ENCODE measurements around the gene PCDHB1.
"Not testable (repeated sequence)": the region's sequence is repeated elsewhere in the genome, so short reads cannot be mapped to it uniquely, and the experiment has no call there.

PCDHB1 gene

DNA sequence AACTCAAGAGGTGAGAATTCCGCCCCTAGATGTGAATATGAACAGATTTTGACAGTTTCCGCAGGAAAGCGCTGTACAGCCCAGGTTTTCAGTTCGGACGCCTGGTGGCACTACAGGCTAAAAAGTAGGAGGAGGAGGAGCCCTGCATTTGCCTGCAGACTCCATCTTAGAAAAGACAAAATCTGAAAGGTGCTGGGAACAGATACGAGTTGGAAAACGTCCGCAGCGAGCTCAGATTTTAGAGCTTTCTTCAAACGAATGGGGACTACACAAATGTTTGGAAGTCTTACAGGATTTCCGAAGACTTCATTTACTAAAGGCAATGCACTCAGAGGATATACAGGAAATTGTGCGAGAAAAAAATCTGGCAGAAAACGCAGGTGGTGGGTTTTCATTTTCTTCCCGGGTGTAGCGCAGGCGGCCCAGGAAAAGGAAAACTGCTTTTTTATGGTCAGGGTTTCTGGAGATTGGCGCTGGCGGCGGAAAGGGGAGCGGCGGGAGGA, 33.4 kb downstream of the PCDHB1 start:
- DNase-seq: peak; percentile 38

DNA sequence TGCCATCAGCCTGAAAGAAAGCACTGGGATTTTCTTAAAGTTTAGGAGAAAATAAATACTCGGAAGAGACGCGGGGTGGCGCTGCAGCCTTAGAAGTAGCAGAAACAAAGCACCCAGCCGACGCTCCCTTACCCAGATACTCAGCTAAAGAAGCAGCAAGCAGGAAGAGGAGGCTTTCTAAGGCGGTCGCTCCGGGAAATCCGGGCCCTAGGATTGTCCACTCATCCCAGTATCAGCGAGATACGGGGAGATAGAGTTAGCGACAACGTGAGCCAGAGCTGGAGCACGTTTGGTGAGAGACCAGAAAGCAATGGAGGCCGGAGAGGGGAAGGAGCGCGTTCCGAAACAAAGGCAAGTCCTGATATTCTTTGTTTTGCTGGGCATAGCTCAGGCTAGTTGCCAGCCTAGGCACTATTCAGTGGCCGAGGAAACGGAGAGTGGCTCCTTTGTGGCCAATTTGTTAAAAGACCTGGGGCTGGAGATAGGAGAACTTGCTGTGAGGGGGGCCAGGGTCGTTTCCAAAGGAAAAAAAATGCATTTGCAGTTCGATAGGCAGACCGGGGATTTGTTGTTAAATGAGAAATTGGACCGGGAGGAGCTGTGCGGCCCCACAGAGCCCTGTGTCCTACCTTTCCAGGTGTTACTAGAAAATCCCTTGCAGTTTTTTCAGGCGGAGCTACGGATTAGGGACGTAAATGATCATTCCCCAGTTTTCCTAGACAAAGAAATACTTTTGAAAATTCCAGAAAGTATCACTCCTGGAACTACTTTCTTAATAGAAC, 43.5 kb downstream of the PCDHB1 start, which contains the start of gene PCDHB2:
Gene PCDHB2 (plus strand): TSS at position 135 of the 782 bp plus-strand sequence. CDS start 176 bp downstream, at position 311.
- DNase-seq: peak; percentile 3

DNA sequence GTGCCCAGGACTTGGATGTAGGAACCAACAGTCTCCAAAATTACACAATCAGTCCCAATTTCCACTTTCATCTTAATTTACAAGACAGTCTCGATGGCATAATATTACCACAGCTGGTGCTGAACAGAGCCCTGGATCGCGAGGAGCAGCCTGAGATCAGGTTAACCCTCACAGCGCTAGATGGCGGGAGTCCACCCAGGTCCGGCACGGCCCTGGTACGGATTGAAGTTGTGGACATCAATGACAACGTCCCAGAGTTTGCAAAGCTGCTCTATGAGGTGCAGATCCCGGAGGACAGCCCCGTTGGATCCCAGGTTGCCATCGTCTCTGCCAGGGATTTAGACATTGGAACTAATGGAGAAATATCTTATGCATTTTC, 44.1 kb downstream of the PCDHB1 start:
- DNase-seq: no peak

DNA sequence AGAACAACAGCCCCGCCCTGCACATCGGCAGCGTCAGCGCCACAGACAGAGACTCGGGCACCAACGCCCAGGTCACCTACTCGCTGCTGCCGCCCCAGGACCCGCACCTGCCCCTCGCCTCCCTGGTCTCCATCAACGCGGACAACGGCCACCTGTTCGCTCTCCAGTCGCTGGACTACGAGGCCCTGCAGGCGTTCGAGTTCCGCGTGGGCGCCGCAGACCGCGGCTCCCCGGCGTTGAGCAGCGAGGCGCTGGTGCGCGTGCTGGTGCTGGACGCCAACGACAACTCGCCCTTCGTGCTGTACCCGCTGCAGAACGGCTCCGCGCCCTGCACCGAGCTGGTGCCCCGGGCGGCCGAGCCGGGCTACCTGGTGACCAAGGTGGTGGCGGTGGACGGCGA, 45.0 kb downstream of the PCDHB1 start:
- not testable (repeated sequence) for DNase-seq

DNA sequence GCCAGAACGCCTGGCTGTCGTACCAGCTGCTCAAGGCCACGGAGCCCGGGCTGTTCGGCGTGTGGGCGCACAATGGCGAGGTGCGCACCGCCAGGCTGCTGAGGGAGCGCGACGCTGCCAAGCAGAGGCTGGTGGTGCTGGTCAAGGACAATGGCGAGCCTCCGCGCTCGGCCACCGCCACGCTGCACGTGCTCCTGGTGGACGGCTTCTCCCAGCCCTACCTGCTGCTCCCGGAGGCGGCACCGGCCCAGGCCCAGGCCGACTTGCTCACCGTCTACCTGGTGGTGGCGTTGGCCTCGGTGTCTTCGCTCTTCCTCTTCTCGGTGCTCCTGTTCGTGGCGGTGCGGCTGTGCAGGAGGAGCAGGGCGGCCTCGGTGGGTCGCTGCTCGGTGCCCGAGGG, 45.4 kb downstream of the PCDHB1 start:
- DNase-seq: not testable (repeated sequence)

DNA sequence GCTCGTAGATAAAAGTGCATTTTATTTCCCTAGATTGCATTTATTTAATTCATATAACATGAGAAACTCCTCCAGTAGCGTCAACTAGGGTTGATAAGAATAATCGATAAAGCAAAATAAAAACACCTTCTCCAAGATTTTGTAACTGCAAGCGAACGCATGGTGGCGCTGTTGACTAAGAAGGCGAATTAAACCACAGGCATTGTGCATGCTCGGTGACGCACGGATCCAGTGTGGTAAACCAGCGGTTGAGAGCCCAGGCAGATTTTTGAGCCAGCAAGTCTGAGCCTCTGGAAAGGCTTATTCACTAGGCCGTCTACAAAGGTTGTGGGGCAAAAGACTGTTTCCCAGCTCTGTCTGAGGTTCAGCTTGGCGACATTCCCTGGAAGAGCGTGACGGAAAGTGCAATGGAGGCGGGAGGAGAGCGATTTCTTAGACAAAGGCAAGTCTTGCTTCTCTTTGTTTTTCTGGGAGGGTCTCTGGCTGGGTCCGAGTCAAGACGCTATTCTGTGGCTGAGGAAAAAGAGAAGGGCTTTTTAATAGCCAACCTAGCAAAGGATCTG, 49.1 kb downstream of the PCDHB1 start, which contains the start of gene PCDHB3:
Gene PCDHB3 (plus strand): TSS at position 231 of the 563 bp plus-strand sequence. CDS start 177 bp downstream, at position 408.
- peak; percentile 61 for DNase-seq

DNA sequence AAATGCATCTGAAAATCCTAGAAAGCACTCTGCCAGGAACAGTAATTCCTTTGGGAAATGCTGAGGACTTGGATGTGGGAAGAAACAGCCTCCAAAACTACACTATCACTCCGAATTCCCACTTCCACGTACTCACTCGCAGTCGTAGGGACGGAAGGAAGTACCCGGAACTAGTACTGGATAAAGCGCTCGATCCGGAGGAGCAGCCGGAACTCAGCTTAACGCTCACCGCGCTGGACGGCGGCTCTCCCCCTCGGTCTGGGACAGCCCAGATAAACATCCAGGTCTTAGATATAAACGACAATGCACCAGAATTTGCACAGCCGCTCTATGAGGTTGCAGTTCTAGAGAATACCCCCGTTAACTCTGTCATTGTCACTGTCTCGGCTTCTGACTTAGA, 49.9 kb downstream of the PCDHB1 start:
- DNase-seq: peak; percentile 22

DNA sequence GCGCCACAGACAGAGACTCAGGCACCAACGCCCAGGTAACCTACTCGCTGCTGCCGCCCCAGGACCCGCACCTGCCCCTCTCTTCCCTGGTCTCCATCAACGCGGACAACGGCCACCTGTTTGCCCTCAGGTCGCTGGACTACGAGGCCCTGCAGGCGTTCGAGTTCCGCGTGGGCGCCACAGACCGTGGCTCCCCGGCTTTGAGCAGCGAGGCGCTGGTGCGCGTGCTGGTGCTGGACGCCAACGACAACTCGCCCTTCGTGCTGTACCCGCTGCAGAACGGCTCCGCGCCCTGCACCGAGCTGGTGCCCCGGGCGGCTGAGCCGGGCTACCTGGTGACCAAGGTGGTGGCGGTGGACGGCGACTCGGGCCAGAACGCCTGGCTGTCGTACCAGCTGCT, 50.9 kb downstream of the PCDHB1 start:
- DNase-seq: not testable (repeated sequence)

DNA sequence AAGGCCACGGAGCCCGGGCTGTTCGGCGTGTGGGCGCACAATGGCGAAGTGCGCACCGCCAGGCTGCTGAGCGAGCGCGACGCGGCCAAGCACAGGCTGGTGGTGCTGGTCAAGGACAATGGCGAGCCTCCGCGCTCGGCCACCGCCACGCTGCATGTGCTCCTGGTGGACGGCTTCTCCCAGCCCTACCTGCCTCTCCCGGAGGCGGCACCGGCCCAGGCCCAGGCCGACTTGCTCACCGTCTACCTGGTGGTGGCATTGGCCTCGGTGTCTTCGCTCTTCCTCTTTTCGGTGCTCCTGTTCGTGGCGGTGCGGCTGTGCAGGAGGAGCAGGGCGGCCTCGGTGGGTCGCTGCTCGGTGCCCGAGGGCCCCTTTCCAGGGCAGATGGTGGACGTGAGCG, 51.3 kb downstream of the PCDHB1 start:
- not testable (repeated sequence) for DNase-seq

DNA sequence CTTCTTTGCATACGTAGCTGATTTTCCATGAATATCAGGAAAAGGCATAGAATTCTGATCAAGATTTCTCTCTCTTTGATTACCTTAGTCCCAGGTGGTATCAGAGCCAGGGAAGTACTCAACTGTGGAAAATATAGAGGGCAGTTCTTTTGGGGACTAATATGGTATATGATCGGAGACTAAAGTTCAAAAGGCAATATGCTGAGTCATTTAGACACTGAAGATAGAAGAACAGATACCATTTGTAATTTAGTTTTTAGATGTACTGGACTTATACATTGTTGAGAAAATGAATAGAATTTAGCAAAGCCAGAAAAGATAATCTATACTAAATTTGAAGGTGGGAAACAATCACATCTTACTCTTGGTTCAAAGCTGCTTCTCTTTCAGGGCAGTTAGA, 54.2 kb downstream of the PCDHB1 start:
- no peak for DNase-seq
